Measurements from ENCODE around the gene ASB3. TPM values are rescaled to one million over a fixed set of nuclear protein-coding genes. Genes with fewer than 3 reads are reported as not detected.

ASB3 gene
- total RNA-seq, 1 experiment from 2014 or later = 12.9 TPM

DNA sequence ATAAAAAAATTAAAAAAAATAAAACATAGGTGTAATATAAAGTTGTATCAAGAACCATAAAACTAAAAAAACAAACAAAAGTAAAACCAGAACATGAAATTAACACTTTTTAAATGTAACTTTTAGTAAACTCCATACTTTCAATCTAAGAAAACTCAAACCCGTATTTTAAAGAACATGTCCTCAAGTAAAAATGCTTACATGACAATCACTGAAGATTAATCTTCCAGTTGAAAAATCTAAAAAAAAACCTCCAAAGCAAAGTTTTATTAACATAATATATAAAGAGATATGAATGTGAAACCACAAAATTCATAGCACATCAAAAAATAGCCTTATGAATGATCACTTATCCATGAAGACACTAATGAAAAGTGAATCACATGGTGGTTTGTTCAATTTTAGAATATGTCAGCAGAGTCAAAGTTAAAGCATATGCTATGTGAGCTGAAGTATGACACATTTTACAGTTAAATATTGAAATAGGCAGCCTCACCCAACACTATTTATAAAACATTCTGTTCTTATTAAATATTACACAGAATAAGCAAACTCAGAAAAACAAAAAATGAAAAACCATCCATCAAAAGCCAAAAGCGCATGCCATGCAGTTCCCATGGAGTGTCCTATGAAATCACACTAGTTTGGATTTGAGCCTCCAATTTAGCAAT, 42.2 kb downstream of the ASB3 start:
- intact Hi-C loops (cut with micrococcal nuclease; ENCODE audit: unreplicated experiment) (no loop called here), in situ Hi-C loops (cut with HindIII; ENCODE audit: low pct_unique_long_range_greater_than_20kb, low sequenced_read_pairs) (no loop called here)
- TF ChIP-seq, protein P1, sequence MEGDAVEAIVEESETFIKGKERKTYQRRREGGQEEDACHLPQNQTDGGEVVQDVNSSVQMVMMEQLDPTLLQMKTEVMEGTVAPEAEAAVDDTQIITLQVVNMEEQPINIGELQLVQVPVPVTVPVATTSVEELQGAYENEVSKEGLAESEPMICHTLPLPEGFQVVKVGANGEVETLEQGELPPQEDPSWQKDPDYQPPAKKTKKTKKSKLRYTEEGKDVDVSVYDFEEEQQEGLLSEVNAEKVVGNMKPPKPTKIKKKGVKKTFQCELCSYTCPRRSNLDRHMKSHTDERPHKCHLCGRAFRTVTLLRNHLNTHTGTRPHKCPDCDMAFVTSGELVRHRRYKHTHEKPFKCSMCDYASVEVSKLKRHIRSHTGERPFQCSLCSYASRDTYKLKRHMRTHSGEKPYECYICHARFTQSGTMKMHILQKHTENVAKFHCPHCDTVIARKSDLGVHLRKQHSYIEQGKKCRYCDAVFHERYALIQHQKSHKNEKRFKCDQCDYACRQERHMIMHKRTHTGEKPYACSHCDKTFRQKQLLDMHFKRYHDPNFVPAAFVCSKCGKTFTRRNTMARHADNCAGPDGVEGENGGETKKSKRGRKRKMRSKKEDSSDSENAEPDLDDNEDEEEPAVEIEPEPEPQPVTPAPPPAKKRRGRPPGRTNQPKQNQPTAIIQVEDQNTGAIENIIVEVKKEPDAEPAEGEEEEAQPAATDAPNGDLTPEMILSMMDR (IDR thresholded peaks at IDR 0.05) = no peak
- TF ChIP-seq POLR2AphosphoS5 (IDR thresholded peaks at IDR 0.05; ENCODE audit: low read depth, low read length) (no peak), SIN3A (IDR thresholded peaks at IDR 0.05; ENCODE audit: borderline replicate concordance, insufficient read depth, low read depth, low read length) (no peak), TCF7L2 (IDR thresholded peaks at IDR 0.05; ENCODE audit: low read depth, low read length) (no peak)
- TF ChIP-seq, protein P2, sequence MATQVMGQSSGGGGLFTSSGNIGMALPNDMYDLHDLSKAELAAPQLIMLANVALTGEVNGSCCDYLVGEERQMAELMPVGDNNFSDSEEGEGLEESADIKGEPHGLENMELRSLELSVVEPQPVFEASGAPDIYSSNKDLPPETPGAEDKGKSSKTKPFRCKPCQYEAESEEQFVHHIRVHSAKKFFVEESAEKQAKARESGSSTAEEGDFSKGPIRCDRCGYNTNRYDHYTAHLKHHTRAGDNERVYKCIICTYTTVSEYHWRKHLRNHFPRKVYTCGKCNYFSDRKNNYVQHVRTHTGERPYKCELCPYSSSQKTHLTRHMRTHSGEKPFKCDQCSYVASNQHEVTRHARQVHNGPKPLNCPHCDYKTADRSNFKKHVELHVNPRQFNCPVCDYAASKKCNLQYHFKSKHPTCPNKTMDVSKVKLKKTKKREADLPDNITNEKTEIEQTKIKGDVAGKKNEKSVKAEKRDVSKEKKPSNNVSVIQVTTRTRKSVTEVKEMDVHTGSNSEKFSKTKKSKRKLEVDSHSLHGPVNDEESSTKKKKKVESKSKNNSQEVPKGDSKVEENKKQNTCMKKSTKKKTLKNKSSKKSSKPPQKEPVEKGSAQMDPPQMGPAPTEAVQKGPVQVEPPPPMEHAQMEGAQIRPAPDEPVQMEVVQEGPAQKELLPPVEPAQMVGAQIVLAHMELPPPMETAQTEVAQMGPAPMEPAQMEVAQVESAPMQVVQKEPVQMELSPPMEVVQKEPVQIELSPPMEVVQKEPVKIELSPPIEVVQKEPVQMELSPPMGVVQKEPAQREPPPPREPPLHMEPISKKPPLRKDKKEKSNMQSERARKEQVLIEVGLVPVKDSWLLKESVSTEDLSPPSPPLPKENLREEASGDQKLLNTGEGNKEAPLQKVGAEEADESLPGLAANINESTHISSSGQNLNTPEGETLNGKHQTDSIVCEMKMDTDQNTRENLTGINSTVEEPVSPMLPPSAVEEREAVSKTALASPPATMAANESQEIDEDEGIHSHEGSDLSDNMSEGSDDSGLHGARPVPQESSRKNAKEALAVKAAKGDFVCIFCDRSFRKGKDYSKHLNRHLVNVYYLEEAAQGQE (IDR thresholded peaks at IDR 0.05; ENCODE audit: insufficient read depth in 1 of 2, low read depth in 2 of 2, low read length in 1 of 2) = no peak
- Histone ChIP-seq H3K27ac (ENCODE audit: low read length) (no peak overlapping the region), H3K9me3 (ENCODE audit: control insufficient read depth, insufficient read depth, low read depth, low read length) (no peaks in the 10 kb centered on the region), H3K27me3 (ENCODE audit: control insufficient read depth, insufficient read depth, low read length) (no peaks in the 10 kb centered on the region), H3K4me3 (ENCODE audit: low read depth in 2 of 2, low read length in 2 of 2) (no peak overlapping the region), H3K4me1 (ENCODE audit: control insufficient read depth, insufficient read depth, low read length) (no peaks in the 10 kb centered on the region), H3K36me3 (ENCODE audit: control insufficient read depth, insufficient read depth, low read length) (no peaks in the 10 kb centered on the region)
- no TSS peak for BruUV-seq (replicated peaks)
- DNase-seq (ENCODE audit: low read depth, low spot score) (no peak), ATAC-seq (no peak)
- ChIA-PET POLR2A (no interaction called here), CTCF (interaction anchor here (0.6 to 0.7 kb wide), 2 partner anchors 141 to 552 kb away, joined by 3 read pairs; no protein-coding TSS in a partner anchor)

DNA sequence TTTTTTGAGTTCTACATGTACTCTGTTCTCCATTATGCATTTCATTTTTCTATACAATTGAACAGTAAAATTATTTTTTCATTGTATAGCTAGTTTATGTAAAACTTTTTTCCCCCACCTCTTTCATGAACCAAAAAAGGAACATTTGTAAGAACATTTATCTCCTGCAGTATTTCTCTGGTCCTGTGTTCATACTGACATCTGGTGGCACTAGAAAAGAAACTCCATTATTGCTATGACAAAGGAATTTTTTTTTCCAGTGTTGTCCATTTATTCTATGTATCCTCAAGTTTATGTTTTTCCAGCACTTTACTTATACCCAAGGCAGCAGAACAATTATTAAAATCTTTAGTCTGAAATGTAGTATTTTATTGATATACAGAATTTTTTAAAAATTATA, 46.6 kb downstream of the ASB3 start:
- CTCF ChIA-PET = no interaction called here
- H3K36me3 ChIP-seq (ENCODE audit: control insufficient read depth, insufficient read depth, low read length) = no peaks in the 10 kb centered on the region
- POLR2A ChIA-PET = no interaction called here
- no TSS peak for BruUV-seq (replicated peaks)
- H3K4me3 ChIP-seq (ENCODE audit: low read depth in 2 of 2, low read length in 2 of 2) = no peak overlapping the region
- DNase-seq (ENCODE audit: low read depth, low spot score) (no peak), ATAC-seq (no peak)
- intact Hi-C loops (cut with micrococcal nuclease; ENCODE audit: unreplicated experiment) = no loop called here
- in situ Hi-C loops (cut with HindIII; ENCODE audit: low pct_unique_long_range_greater_than_20kb, low sequenced_read_pairs) = no loop called here
- no peaks in the 10 kb centered on the region for H3K4me1 ChIP-seq (ENCODE audit: control insufficient read depth, insufficient read depth, low read length)
- H3K27ac ChIP-seq (ENCODE audit: low read length) = no peak overlapping the region
- TF ChIP-seq, protein P2 (IDR thresholded peaks at IDR 0.05; ENCODE audit: insufficient read depth in 1 of 2, low read depth in 2 of 2, low read length in 1 of 2) = no peak
- TF ChIP-seq SIN3A (IDR thresholded peaks at IDR 0.05; ENCODE audit: borderline replicate concordance, insufficient read depth, low read depth, low read length) (no peak), TCF7L2 (IDR thresholded peaks at IDR 0.05; ENCODE audit: low read depth, low read length) (no peak), POLR2AphosphoS5 (IDR thresholded peaks at IDR 0.05; ENCODE audit: low read depth, low read length) (no peak)
- TF ChIP-seq, protein P1 (IDR thresholded peaks at IDR 0.05) = peak; percentile 56; the same call in 1 of the 2 replicates
- H3K27me3 ChIP-seq (ENCODE audit: control insufficient read depth, insufficient read depth, low read length) = no peaks in the 10 kb centered on the region
- no peaks in the 10 kb centered on the region for H3K9me3 ChIP-seq (ENCODE audit: control insufficient read depth, insufficient read depth, low read depth, low read length)

All from Panc1 (cell line).